Activated CD4-positive, alpha-beta T cell treated with anti-CD3 and anti-CD28 coated beads for 48 hours (primary cell): ENCODE data around the gene POC1A.
A peak's percentile ranks its signal among the peaks of the same experiment; 100 is the strongest.

Experiments
- DNase-seq: peaks from one replicate; pipeline ENCODE4 v3.0.0-alpha.2; 2020

POC1A gene

GRCh38 chr3:52150357-52150756 lies 3.9 kb downstream of the POC1A start:
- DNase-seq, result no peak

GRCh38 chr3:52149726-52150125 lies 4.5 kb downstream of the POC1A start:
- DNase-seq, result no peak

- DNase-seq, result no peak
Measured at GRCh38 chr3:52149021-52149420, 5.2 kb downstream of the POC1A start.

GRCh38 chr3:52147804-52148203 lies 6.4 kb downstream of the POC1A start:
- DNase-seq, result no peak

- DNase-seq, result no peak
Measured at GRCh38 chr3:52146811-52147210, 7.4 kb downstream of the POC1A start.

GRCh38 chr3:52146189-52146588 lies 8.0 kb downstream of the POC1A start:
- DNase-seq, result no peak

GRCh38 chr3:52145736-52146110 lies 8.5 kb downstream of the POC1A start:
- DNase-seq, result no peak

- DNase-seq, result no peak
Measured at GRCh38 chr3:52144796-52145735, 9.2 kb downstream of the POC1A start.

- DNase-seq, result peak; percentile 89
Measured at GRCh38 chr3:52144034-52144795, 10.0 kb downstream of the POC1A start.

- no peak for DNase-seq
Measured at GRCh38 chr3:52143616-52144015, 10.6 kb downstream of the POC1A start.

- DNase-seq, result no peak
Measured at GRCh38 chr3:52143156-52143555, 11.1 kb downstream of the POC1A start.

GRCh38 chr3:52141751-52142150 lies 12.5 kb downstream of the POC1A start:
- no peak for DNase-seq

- DNase-seq, result no peak
Measured at GRCh38 chr3:52140769-52141168, 13.5 kb downstream of the POC1A start.

GRCh38 chr3:52140000-52140399 lies 14.2 kb downstream of the POC1A start:
- DNase-seq, result no peak

- no peak for DNase-seq
Measured at GRCh38 chr3:52137311-52137710, 16.9 kb downstream of the POC1A start.

GRCh38 chr3:52136513-52136912 lies 17.7 kb downstream of the POC1A start:
- no peak for DNase-seq

- no peak for DNase-seq
Measured at GRCh38 chr3:52135332-52135731, 18.9 kb downstream of the POC1A start.

- DNase-seq, result no peak
Measured at GRCh38 chr3:52134761-52135160, 19.5 kb downstream of the POC1A start.

GRCh38 chr3:52132930-52133329 lies 21.3 kb downstream of the POC1A start:
- no peak for DNase-seq

GRCh38 chr3:52132041-52132440 lies 22.2 kb downstream of the POC1A start:
- no peak for DNase-seq

- DNase-seq, result no peak
Measured at GRCh38 chr3:52130966-52131622, 23.1 kb downstream of the POC1A start.

- DNase-seq, result no peak
Measured at GRCh38 chr3:52128118-52128683, 26.0 kb downstream of the POC1A start.

- no peak for DNase-seq
Measured at GRCh38 chr3:52126500-52126899, 27.7 kb downstream of the POC1A start.
